Transverse colon (tissue), 4 donors: ENCODE results near the gene TDRD10.

Experiments used
- EP300 ChIP-seq: sonication (generic); formaldehyde crosslinking; IDR thresholded peaks from one replicate; pipeline ENCODE4 v1.6.1; 2017; ENCODE audit warnings: antibody characterized with exemption, low read depth
- POLR2A ChIP-seq: fragments of 450-650 bp; IDR thresholded peaks from one replicate; pipeline ENCODE4 v1.6.1; 2016; ENCODE audit warnings: antibody characterized with exemption, mild to moderate bottlenecking, moderate library complexity
- POLR2AphosphoS5 ChIP-seq, 3 donors: sonication (generic); formaldehyde crosslinking; IDR thresholded peaks; one replicate each; pipeline ENCODE4 v1.6.1; 2016; ENCODE audit warnings: antibody characterized with exemption in 3 of 3
- TF ChIP-seq, protein P1 (sequence below), 5 experiments: fragments of 200-600 bp in 3 of 5; fragments of 450-650 bp in 2 of 5; sonication (generic) in 3 of 5; IDR thresholded peaks; 1 replicate in 2 of 5; 2 replicates in 3 of 5; pipeline ENCODE4 v1.5.1; 2016 to 2017; ENCODE audit warnings: antibody characterized with exemption in 5 of 5, inconsistent platforms in 3 of 5, mild to moderate bottlenecking in 2 of 5, moderate library complexity in 1 of 5

GRCh38 chr1:154583773-154584172 lies 81.8 kb downstream of the TDRD10 start:
- TF ChIP-seq EP300 (no peak), POLR2AphosphoS5 (IDR thresholded peaks at IDR 0.05) (no peak), POLR2A (no peak)
- TF ChIP-seq, protein P1, sequence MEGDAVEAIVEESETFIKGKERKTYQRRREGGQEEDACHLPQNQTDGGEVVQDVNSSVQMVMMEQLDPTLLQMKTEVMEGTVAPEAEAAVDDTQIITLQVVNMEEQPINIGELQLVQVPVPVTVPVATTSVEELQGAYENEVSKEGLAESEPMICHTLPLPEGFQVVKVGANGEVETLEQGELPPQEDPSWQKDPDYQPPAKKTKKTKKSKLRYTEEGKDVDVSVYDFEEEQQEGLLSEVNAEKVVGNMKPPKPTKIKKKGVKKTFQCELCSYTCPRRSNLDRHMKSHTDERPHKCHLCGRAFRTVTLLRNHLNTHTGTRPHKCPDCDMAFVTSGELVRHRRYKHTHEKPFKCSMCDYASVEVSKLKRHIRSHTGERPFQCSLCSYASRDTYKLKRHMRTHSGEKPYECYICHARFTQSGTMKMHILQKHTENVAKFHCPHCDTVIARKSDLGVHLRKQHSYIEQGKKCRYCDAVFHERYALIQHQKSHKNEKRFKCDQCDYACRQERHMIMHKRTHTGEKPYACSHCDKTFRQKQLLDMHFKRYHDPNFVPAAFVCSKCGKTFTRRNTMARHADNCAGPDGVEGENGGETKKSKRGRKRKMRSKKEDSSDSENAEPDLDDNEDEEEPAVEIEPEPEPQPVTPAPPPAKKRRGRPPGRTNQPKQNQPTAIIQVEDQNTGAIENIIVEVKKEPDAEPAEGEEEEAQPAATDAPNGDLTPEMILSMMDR (IDR thresholded peaks at IDR 0.05), result no peak
